Ovary (tissue), 9 donors: ENCODE results near the gene ORC3. TPM values are rescaled to one million over a fixed set of nuclear protein-coding genes. Genes with fewer than 3 reads are reported as not detected.

Experiments
- DNase-seq, 5 donors: peaks; one replicate each; pipeline ENCODE4 v3.0.0-alpha.2; 2019 to 2020
- H3K27ac ChIP-seq, 2 donors: fragments of 200-600 bp; one replicate each; pipeline versions ENCODE4 v1.5.1 to v1.8.0; 2019 to 2022
- H3K27me3 ChIP-seq: fragments of 200-600 bp; one replicate; pipeline ENCODE4 v1.8.0; 2022
- H3K36me3 ChIP-seq: fragments of 200-600 bp; sonication (generic); one replicate; pipeline ENCODE4 v1.5.1; 2019
- H3K4me1 ChIP-seq: one replicate; pipeline ENCODE4 v1.8.1; 2013; ENCODE audit warnings: mild to moderate bottlenecking, moderate library complexity; ENCODE audit not compliant: insufficient read depth
- H3K4me3 ChIP-seq: fragments of 200-600 bp; sonication (generic); one replicate; pipeline ENCODE4 v1.5.1; 2017
- H3K9me3 ChIP-seq, 2 donors: fragments of 200-600 bp in 1 of 2; sonication (generic) in 1 of 2; one replicate each; pipeline versions ENCODE4 v1.5.1 to v1.8.1; 2013 to 2019; ENCODE audit warnings: mild to moderate bottlenecking in 1 of 2, moderate library complexity in 1 of 2
- CTCF ChIP-seq, 3 donors: fragments of 450-650 bp in 2 of 3; fragments of 200-600 bp in 1 of 3; IDR thresholded peaks; one replicate each; pipeline versions ENCODE4 v1.5.1 to v1.8.0; 2016 to 2022; ENCODE audit warnings: antibody characterized with exemption in 3 of 3, mild to moderate bottlenecking in 1 of 3
- EP300 ChIP-seq: sonication (generic); formaldehyde crosslinking; IDR thresholded peaks from one replicate; pipeline ENCODE4 v1.6.1; 2017; ENCODE audit warnings: antibody characterized with exemption
- POLR2A ChIP-seq: fragments of 450-650 bp; IDR thresholded peaks from one replicate; pipeline ENCODE4 v1.6.1; 2017; ENCODE audit warnings: antibody characterized with exemption, mild to moderate bottlenecking, moderate library complexity
- WGBS, 3 donors: extraction: QIAGEN DNeasy Blood & Tissue Kit in 1 of 3; methylation state at CpG; one replicate each; pipeline versions ENCODE4 v1.1.5 to v1.1.7; 2013 to 2017; 5-methylcytosine and 5-hydroxymethylcytosine counted together
- intact Hi-C, 4 donors: fragments of 100-400 bp; cut with DNase I; formaldehyde crosslinking; loops; one replicate each; pipeline versions ENCODE4 v1.11.0 to v1.15.1; 2022 to 2023
- polyA plus RNA-seq, 2 donors: library from polyadenylated mRNA; stranded (reverse); fragments of 200-250 nt in 1 of 2; fragments of 350-450 nt in 1 of 2; fragmentation: Illumina TruSeq in 1 of 2; extraction: RNeasy Lipid Tissue Mini Kit (QIAGEN cat#74804) in 1 of 2; gene quantifications; one replicate each; pipeline ENCODE4 v1.2.3, GENCODE V29; 2013 to 2014
- total RNA-seq, 7 donors: library from RNA; depleted of rRNA in 2 of 7; stranded (reverse); fragments of >200 nt in 2 of 7; fragmentation: NEBNext Ultra II Directional in 3 of 7; extraction: Animal tissue kit (Norgen Biotek cat#: 25700) in 3 of 7; gene quantifications; one replicate each; pipeline versions ENCODE4 v1.1.0 to v1.2.4, GENCODE V29; 2016 to 2023
- donor health status: DM: no; HTN: no; CAD: no; lungs with moderate emphysema.
- donor health status: DM: no; HTN: no; CAD: no.
- donor health status: Bipolar disorder and iron deficiency.
- donor health status: DM: yes; HTN: yes; CAD: no.
- donor health status: DM: no; HTN: no; CAD: no.
- donor health status: DM: yes; HTN: yes; CAD: no.

ORC3 gene
- total and polyA plus RNA-seq, 9 donors, result 17.4 to 35.8 (median 26.0) TPM

DNA sequence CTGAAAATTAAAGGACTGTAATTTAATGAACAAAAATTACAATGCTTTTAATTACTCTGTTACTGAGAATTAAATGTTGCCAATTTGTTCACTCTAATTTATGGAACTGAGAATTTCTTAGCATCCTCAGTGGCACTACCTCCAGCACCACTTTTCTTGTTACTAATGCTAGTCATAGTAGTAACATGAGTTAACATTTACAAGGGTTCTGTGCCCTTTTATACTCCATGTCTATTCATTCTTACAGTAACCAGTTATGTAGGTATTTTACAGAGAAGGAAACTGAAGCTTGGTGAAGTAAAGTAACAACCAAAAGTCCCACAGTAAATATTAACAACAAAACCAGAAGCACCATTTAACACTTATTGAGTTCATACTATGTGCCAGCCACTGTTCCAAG lies 34.4 kb upstream of the ORC3 start:
- no peaks in the 10 kb centered on the region for H3K4me1 ChIP-seq
- no peaks in the 10 kb centered on the region for H3K9me3 ChIP-seq
- no peak overlapping the region for H3K27ac ChIP-seq
- intact Hi-C loops, result no loop called here
- TF ChIP-seq EP300, result no peak
- TF ChIP-seq POLR2A, result no peak
- TF ChIP-seq CTCF (IDR thresholded peaks at IDR 0.05), result no peak
- H3K27me3 ChIP-seq, result no peaks in the 10 kb centered on the region
- no peak overlapping the region for H3K4me3 ChIP-seq
- DNase-seq, result no peak
- no peaks in the 10 kb centered on the region for H3K36me3 ChIP-seq

- no peak overlapping the region for H3K4me3 ChIP-seq
- TF ChIP-seq CTCF (IDR thresholded peaks at IDR 0.05) (no peak), EP300 (no peak), POLR2A (no peak)
- H3K27me3 ChIP-seq, result no peaks in the 10 kb centered on the region
- no peak overlapping the region for H3K27ac ChIP-seq
- no peaks in the 10 kb centered on the region for H3K9me3 ChIP-seq
- H3K4me1 ChIP-seq, result no peaks in the 10 kb centered on the region
- H3K36me3 ChIP-seq, result no peaks in the 10 kb centered on the region
- DNase-seq, result no peak
- intact Hi-C loops, result no loop called here
Measured at GRCh38 chr6:87558446-87558845, 31.5 kb upstream of the ORC3 start.

DNA sequence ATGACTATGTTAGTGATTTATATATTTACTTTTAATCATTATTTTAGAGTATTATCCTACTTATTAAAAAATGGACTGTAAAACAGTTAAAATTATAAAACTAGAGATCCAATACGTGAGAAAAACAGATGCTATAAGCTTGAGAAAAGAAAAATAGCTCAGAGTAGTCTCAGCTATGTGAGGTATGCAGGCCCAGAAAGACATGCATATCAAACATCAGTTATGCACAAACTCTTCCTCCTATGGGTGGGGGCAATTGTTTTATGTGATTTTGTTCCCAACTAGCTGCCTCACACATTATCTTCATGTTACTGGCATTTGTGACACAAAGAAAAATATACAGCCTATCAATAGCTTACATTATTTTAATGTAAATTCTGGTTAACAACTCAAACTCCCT lies 28.9 kb upstream of the ORC3 start:
- Histone ChIP-seq H3K27me3 (no peaks in the 10 kb centered on the region), H3K9me3 (no peaks in the 10 kb centered on the region), H3K36me3 (no peaks in the 10 kb centered on the region), H3K27ac (no peak overlapping the region), H3K4me1 (peaks cover 3% of the 10 kb centered on the region), H3K4me3 (no peak overlapping the region)
- WGBS, 3 donors, result 14 to 43% (median 17%) methylated on average over 1 of the region's 1 CpG
- no peak for TF ChIP-seq EP300
- TF ChIP-seq POLR2A, result no peak
- TF ChIP-seq CTCF (IDR thresholded peaks at IDR 0.05), result no peak
- intact Hi-C loops, result no loop called here
- no peak for DNase-seq

GRCh38 chr6:87572021-87572420 lies 17.9 kb upstream of the ORC3 start:
- TF ChIP-seq EP300 (no peak), CTCF (IDR thresholded peaks at IDR 0.05) (no peak), POLR2A (no peak)
- intact Hi-C loops, result no loop called here
- Histone ChIP-seq H3K4me3 (no peak overlapping the region), H3K9me3 (no peaks in the 10 kb centered on the region), H3K4me1 (peaks cover 13% of the 10 kb centered on the region), H3K36me3 (no peaks in the 10 kb centered on the region), H3K27ac (no peak overlapping the region), H3K27me3 (no peaks in the 10 kb centered on the region)
- DNase-seq, result no peak
- WGBS, 3 donors, result 26 to 36% (median 36%) methylated on average over 4 of the region's 4 CpGs

DNA sequence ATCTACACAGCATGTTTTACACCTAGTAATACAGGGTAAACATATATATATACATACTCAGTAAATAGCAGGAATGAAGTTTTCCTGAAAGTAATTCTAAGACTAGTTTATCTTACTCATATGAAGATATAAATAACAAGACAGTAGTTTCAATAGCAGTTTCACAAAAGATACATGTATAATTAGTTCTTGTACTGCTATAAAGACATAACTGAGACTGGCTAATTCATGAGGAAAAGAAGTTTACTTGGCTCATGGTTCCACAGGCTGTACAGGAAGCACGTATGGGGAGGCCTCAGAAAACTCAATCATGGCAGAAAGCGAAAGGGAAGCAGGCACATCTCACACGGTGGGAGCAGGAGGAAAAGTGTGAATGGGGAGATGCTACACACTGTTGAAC lies 17.1 kb upstream of the ORC3 start:
- 78 to 88% (median 84%) methylated on average over 3 of the region's 3 CpGs for WGBS, 3 donors
- no peaks in the 10 kb centered on the region for H3K9me3 ChIP-seq

More for the DNA sequence above, 17.1 kb upstream of the ORC3 start:
- no peak for DNase-seq
- intact Hi-C loops, result no loop called here
- H3K27ac ChIP-seq, result no peak overlapping the region
- TF ChIP-seq POLR2A, result no peak
- TF ChIP-seq EP300, result no peak
- TF ChIP-seq CTCF (IDR thresholded peaks at IDR 0.05), result no peak
- no peaks in the 10 kb centered on the region for H3K27me3 ChIP-seq
- no peaks in the 10 kb centered on the region for H3K36me3 ChIP-seq
- H3K4me1 ChIP-seq, result peaks cover 13% of the 10 kb centered on the region
- no peak overlapping the region for H3K4me3 ChIP-seq
